GM21576 (cell line): ENCODE data around the gene CCDC9.
"Not testable (repeated sequence)": the region's sequence is repeated elsewhere in the genome, so short reads cannot be mapped to it uniquely, and the experiment has no call there.

Source experiments
- ATAC-seq: cut with Tn5 transposase; IDR thresholded peaks from one replicate; pipeline ENCODE4 v1.9.1; 2021; ENCODE audit warnings: mild to moderate bottlenecking, moderate library complexity; ENCODE audit not compliant: unreplicated experiment

CCDC9 gene

GRCh38 chr19:47283405-47284059, 27.2 kb downstream of the CCDC9 start:
- no peak for ATAC-seq

GRCh38 chr19:47284324-47284899, 28.1 kb downstream of the CCDC9 start:
- no peak for ATAC-seq

GRCh38 chr19:47296036-47296435, 39.7 kb downstream of the CCDC9 start:
- ATAC-seq: no peak

- ATAC-seq: not testable (repeated sequence)
Measured at GRCh38 chr19:47300867-47301266, 44.5 kb downstream of the CCDC9 start.

GRCh38 chr19:47302249-47302648, 45.9 kb downstream of the CCDC9 start:
- no peak for ATAC-seq

- no peak for ATAC-seq
Measured at GRCh38 chr19:47303966-47304365, 47.6 kb downstream of the CCDC9 start.

GRCh38 chr19:47305309-47305751, 49.0 kb downstream of the CCDC9 start:
- no peak for ATAC-seq

GRCh38 chr19:47306303-47306702, 50.0 kb downstream of the CCDC9 start:
- ATAC-seq: no peak

- ATAC-seq: no peak
Measured at GRCh38 chr19:47309038-47309437, 52.7 kb downstream of the CCDC9 start.

GRCh38 chr19:47309608-47310007, 53.3 kb downstream of the CCDC9 start, which contains the start of gene C5AR1:
C5AR1 (plus strand) TSS chr19:47309861; CDS start chr19:47309896, 35 bp downstream.
- no peak for ATAC-seq

- no peak for ATAC-seq
Measured at GRCh38 chr19:47310323-47310722, 54.0 kb downstream of the CCDC9 start.

- ATAC-seq: no peak
Measured at GRCh38 chr19:47310819-47311218, 54.5 kb downstream of the CCDC9 start.

GRCh38 chr19:47312366-47313006, 56.2 kb downstream of the CCDC9 start:
- ATAC-seq: no peak

GRCh38 chr19:47313754-47314295, 57.5 kb downstream of the CCDC9 start:
- ATAC-seq: no peak

GRCh38 chr19:47315125-47315821, 58.9 kb downstream of the CCDC9 start:
- ATAC-seq: no peak

GRCh38 chr19:47316513-47316912, 60.2 kb downstream of the CCDC9 start:
- ATAC-seq: no peak

GRCh38 chr19:47319923-47320871, 63.9 kb downstream of the CCDC9 start:
- ATAC-seq: no peak
